K562 (cell line): ENCODE data around the gene ATXN3L. TPM values are rescaled to one million over a fixed set of nuclear protein-coding genes. Genes with fewer than 3 reads are reported as not detected.

ENCODE experiments used
- ATAC-seq: fragments of 200-7000 bp; cut with Tn5 transposase; 3 replicates; pipeline ENCODE4 v1.9.1; 2020; ENCODE audit warnings: moderate library complexity
- BruUV-seq: library from RNA; stranded (reverse); fragments of 400-500 nt; replicated peaks from 2 replicates; lab custom pipeline; 2021; lab: Mats Ljungman, UMichigan
- CTCF ChIA-PET: fragments of 300-600 bp; formaldehyde crosslinking; extraction: SDS; loops from one replicate; lab custom pipeline; 2021; ENCODE audit warnings: low intra/inter-chr PET ratio; lab: Yijun Ruan, JAX
- POLR2A ChIA-PET: fragments of 300-600, 350-650 bp; sonication (Branson Sonifier 250); formaldehyde crosslinking; extraction: SDS; loops from one replicate; lab custom pipeline; 2021; ENCODE audit warnings: antibody characterized with exemption, inconsistent platforms; lab: Yijun Ruan, JAX
- DNase-seq, 4 experiments: peaks; one replicate each; pipeline versions ENCODE4 v3.0.0 to v3.0.0-alpha.2; 2011 to 2018; ENCODE audit warnings: low spot score in 3 of 4, mixed read lengths in 3 of 4; ENCODE audit errors: extremely low read depth in 1 of 4
- FAIRE-seq: peaks from 2 replicates; lab custom pipeline; 2011; peaks lifted over from hg19 to GRCh38; lab: Jason Lieb, UNC
- H2AFZ ChIP-seq: 2 replicates; pipeline ENCODE4 v1.6.0; 2011; ENCODE audit warnings: low read depth, low read length, control low read depth, inconsistent platforms
- H3K27ac ChIP-seq: fragments of 200-600 bp; 3 replicates; pipeline ENCODE4 v1.8.0; 2011; ENCODE audit warnings: low read depth, mild to moderate bottlenecking, control low read depth, inconsistent platforms, low read length, moderate library complexity, mixed read lengths; ENCODE audit errors: extremely low read depth
- H3K27me3 ChIP-seq, 2 experiments: fragments of 300-600 bp in 1 of 2; 2 replicates in 1 of 2; 3 replicates in 1 of 2; pipeline versions ENCODE4 v1.6.0 to v1.8.0; 2011; ENCODE audit warnings: inconsistent platforms in 2 of 2, low read length in 2 of 2, mild to moderate bottlenecking in 1 of 2, mixed read lengths in 1 of 2, moderate library complexity in 1 of 2; ENCODE audit not compliant: control insufficient read depth in 2 of 2, insufficient read depth in 2 of 2
- H3K36me3 ChIP-seq: fragments of 300-600 bp; 3 replicates; pipeline ENCODE4 v1.8.0; 2011; ENCODE audit warnings: mild to moderate bottlenecking, low read length, inconsistent platforms; ENCODE audit not compliant: control insufficient read depth, insufficient read depth
- H3K4me1 ChIP-seq, 2 experiments: fragments of 200-600 bp in 1 of 2; replicated peaks in 1 of 2; 2 replicates in 1 of 2; 3 replicates in 1 of 2; pipeline versions ENCODE4 v1.5.1 to v1.8.0; 2011; ENCODE audit warnings: inconsistent platforms in 2 of 2, low read length in 2 of 2, mild to moderate bottlenecking in 1 of 2, mixed read lengths in 1 of 2, moderate library complexity in 1 of 2; ENCODE audit not compliant: control insufficient read depth in 2 of 2, insufficient read depth in 2 of 2
- H3K4me2 ChIP-seq: 2 replicates; pipeline ENCODE4 v1.6.1; 2011; ENCODE audit warnings: low read length, control low read depth, inconsistent platforms, mixed read lengths; ENCODE audit not compliant: insufficient read depth
- H3K4me3 ChIP-seq: fragments of 200-600 bp; sonication (generic), shearing (Covaris generic); 2 replicates; pipeline ENCODE4 v1.5.1; 2016; ENCODE audit warnings: control low read depth, inconsistent platforms
- H3K79me2 ChIP-seq: fragments of 200-600 bp; 3 replicates; pipeline ENCODE4 v1.8.0; 2011; ENCODE audit warnings: low read length, inconsistent platforms; ENCODE audit not compliant: control insufficient read depth, insufficient read depth
- H3K9ac ChIP-seq, 2 experiments: 2 replicates each; pipeline versions ENCODE4 v1.6.0 to v1.6.1; 2011; ENCODE audit warnings: low read depth in 2 of 2, low read length in 2 of 2, control low read depth in 1 of 2, inconsistent platforms in 1 of 2, mild to moderate bottlenecking in 1 of 2, mixed read lengths in 1 of 2; ENCODE audit not compliant: insufficient read depth in 1 of 2
- H3K9me1 ChIP-seq: one replicate; pipeline ENCODE4 v1.6.0; 2011; ENCODE audit warnings: inconsistent platforms, mild to moderate bottlenecking, low read length, moderate library complexity; ENCODE audit not compliant: control insufficient read depth, insufficient read depth
- H3K9me3 ChIP-seq: replicated peaks from 2 replicates; pipeline ENCODE4 v1.5.1; 2011; ENCODE audit warnings: low read depth, low read length, inconsistent platforms; ENCODE audit not compliant: control insufficient read depth, insufficient read depth
- H4K20me1 ChIP-seq: replicated peaks from 2 replicates; pipeline ENCODE4 v1.6.1; 2011; ENCODE audit warnings: low read length, inconsistent platforms, mixed read lengths; ENCODE audit not compliant: control insufficient read depth, insufficient read depth
- CCAR2 ChIP-seq: fragments of 200-400 bp; formaldehyde crosslinking; IDR thresholded peaks from 2 replicates; pipeline ENCODE4 v1.6.1; 2017; ENCODE audit warnings: mild to moderate bottlenecking, low read depth, low read length
- E2F3 ChIP-seq: fragments of 250-450 bp; sonication (Bioruptor Pico); IDR thresholded peaks from 2 replicates; pipeline ENCODE4 v1.4.0; 2020; ENCODE audit warnings: mild to moderate bottlenecking
- ELF1 ChIP-seq: fragments of 200-800 bp; sonication (Bioruptor generic); IDR thresholded peaks from 2 replicates; pipeline ENCODE4 v1.6.1; 2016; ENCODE audit warnings: missing genetic modification characterization, missing compliant biosample characterization
- GTF2E2 ChIP-seq: fragments of 200-800 bp; sonication (Bioruptor generic); IDR thresholded peaks from 2 replicates; pipeline ENCODE4 v1.6.1; 2016; ENCODE audit warnings: missing genetic modification characterization, missing compliant biosample characterization
- NCOA4 ChIP-seq: fragments of 450-650 bp; IDR thresholded peaks from 2 replicates; pipeline ENCODE4 v1.6.1; 2018; ENCODE audit warnings: mild to moderate bottlenecking; ENCODE audit not compliant: partially characterized antibody
- NRF1 ChIP-seq, 2 experiments: fragments of 450-650 bp; IDR thresholded peaks in 1 of 2; conservative IDR thresholded peaks in 1 of 2; 2 replicates each; pipeline ENCODE4 v1.6.1; 2014; ENCODE audit warnings: mild to moderate bottlenecking in 2 of 2
- NUFIP1 ChIP-seq: fragments of 450-650 bp; IDR thresholded peaks from 2 replicates; pipeline ENCODE4 v1.6.1; 2018; ENCODE audit not compliant: partially characterized antibody
- TAF15 ChIP-seq: fragments of 200-400 bp; formaldehyde crosslinking; IDR thresholded peaks from 2 replicates; pipeline ENCODE4 v1.6.1; 2017; ENCODE audit warnings: mild to moderate bottlenecking, low read depth, low read length, moderate library complexity
- ZNF282 ChIP-seq: sonication (generic); formaldehyde crosslinking; IDR thresholded peaks from 2 replicates; pipeline ENCODE4 v1.8.1; 2023; ENCODE audit warnings: missing genetic modification reagents
- ZNF316 ChIP-seq: fragments of 450-650 bp; IDR thresholded peaks from 2 replicates; pipeline ENCODE4 v1.6.1; 2016
- ZNF764 ChIP-seq: fragments of 250-450 bp; sonication (Bioruptor Pico); IDR thresholded peaks from 2 replicates; pipeline ENCODE4 v1.4.0; 2020; ENCODE audit warnings: low read depth, mild to moderate bottlenecking, moderate library complexity
- WGBS: fragments of 100-300 bp; shearing (Covaris generic); methylation state at CpG from one replicate; pipeline ENCODE4 v1.1.6; 2016; ENCODE audit warnings: low coverage, mixed read lengths; ENCODE audit not compliant: insufficient coverage; ENCODE audit errors: missing lambda C conversion rate; 5-methylcytosine and 5-hydroxymethylcytosine counted together
- in situ Hi-C: fragments of 300-500 bp; cut with MboI; formaldehyde crosslinking; loops from 4 replicates; pipeline ENCODE4 v1.15.0; 2018; ENCODE audit warnings: inconsistent platforms, mixed read lengths
- intact Hi-C: fragments of 100-400 bp; cut with micrococcal nuclease; formaldehyde crosslinking; loops from 2 replicates; pipeline ENCODE4 v1.14.2; 2022
- polyA plus RNA-seq, 8 experiments: library from polyadenylated mRNA; depleted of rRNA in 4 of 8; stranded (reverse) in 5 of 8; unstranded in 3 of 8; fragments of >200 nt; fragmentation: Nextera tagmentation in 2 of 8; fragmentation: Illumina TruSeq in 1 of 8; extraction: Ambion mirVana in 2 of 8; extraction: Trizol in 1 of 8; gene quantifications; 2 replicates each; pipeline versions ENCODE4 v1.2.1 to v1.2.3, GENCODE V29; 2011 to 2014; ENCODE audit warnings: inconsistent platforms in 1 of 8, missing spikeins in 1 of 8
- total RNA-seq, 7 experiments: library from RNA; depleted of rRNA in 6 of 7; stranded (reverse); fragments of >200 nt in 6 of 7; fragmentation: Illumina TruSeq in 2 of 7; extraction: Trizol in 2 of 7; gene quantifications; 2 replicates each; pipeline versions ENCODE4 v1.2.1 to v1.2.3, GENCODE V29; 2011 to 2021; ENCODE audit warnings: low replicate concordance in 1 of 7
- TF ChIP-seq, protein P1 (sequence below): fragments of 250-450 bp; sonication (Bioruptor Pico); IDR thresholded peaks from 2 replicates; pipeline ENCODE4 v1.6.1; 2021; ENCODE audit warnings: mild to moderate bottlenecking
- TF ChIP-seq, protein P2 (sequence below): fragments of 450-650 bp; formaldehyde crosslinking; IDR thresholded peaks from 2 replicates; pipeline ENCODE4 v1.4.0; 2022; ENCODE audit warnings: mild to moderate bottlenecking, moderate library complexity
- TF ChIP-seq, protein P3 (sequence below): fragments of 200-800 bp; sonication (Bioruptor generic); IDR thresholded peaks from 2 replicates; pipeline ENCODE4 v1.6.1; 2017; ENCODE audit warnings: missing genetic modification characterization, missing compliant biosample characterization
- TF ChIP-seq, protein P4 (sequence below): sonication (generic); formaldehyde crosslinking; IDR thresholded peaks from 2 replicates; pipeline ENCODE4 v1.8.1; 2023; ENCODE audit warnings: mild to moderate bottlenecking, missing genetic modification reagents
- TF ChIP-seq, protein P5 (sequence below): fragments of 450-650 bp; formaldehyde crosslinking; IDR thresholded peaks from 2 replicates; pipeline ENCODE4 v1.4.0; 2020; ENCODE audit warnings: mild to moderate bottlenecking

ATXN3L gene
- total and polyA plus RNA-seq, 9 of the 15 experiments (the other 6 are each of a cell fraction or from before 2014, with no cell fraction given) = 0.04 to 0.31 TPM; not detected in 7

DNA sequence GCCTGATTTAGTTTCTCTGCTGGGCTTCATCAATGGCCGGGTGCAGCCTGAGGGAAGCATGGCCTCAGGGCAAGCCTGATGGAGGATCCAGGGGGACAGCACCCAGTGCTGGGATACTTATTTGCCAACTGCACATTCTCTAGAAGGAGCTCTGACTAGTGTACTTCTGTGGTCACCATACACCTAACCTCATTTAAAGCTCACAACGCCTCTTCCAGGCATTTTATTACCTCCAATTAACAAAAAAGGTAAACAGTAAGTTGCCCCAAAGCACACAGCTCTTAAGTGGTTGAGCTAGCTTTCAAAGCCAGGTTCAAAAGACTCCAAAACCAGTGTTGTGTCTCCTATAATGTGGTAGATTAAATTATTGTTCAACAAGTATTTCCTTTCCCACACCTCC, 26.8 kb upstream of the ATXN3L start:
- H3K9me3 ChIP-seq = no peaks in the 10 kb centered on the region
- H4K20me1 ChIP-seq = no peaks in the 10 kb centered on the region
- in situ Hi-C loops (no loop called here), intact Hi-C loops (no loop called here)
- TF ChIP-seq ZNF282 (CRISPR knock-in tag) = no peak
- TF ChIP-seq, protein P1, sequence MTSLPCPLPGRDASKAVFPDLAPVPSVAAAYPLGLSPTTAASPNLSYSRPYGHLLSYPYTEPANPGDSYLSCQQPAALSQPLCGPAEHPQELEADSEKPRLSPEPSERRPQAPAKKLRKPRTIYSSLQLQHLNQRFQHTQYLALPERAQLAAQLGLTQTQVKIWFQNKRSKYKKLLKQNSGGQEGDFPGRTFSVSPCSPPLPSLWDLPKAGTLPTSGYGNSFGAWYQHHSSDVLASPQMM = no peak
- TF ChIP-seq, protein P2, sequence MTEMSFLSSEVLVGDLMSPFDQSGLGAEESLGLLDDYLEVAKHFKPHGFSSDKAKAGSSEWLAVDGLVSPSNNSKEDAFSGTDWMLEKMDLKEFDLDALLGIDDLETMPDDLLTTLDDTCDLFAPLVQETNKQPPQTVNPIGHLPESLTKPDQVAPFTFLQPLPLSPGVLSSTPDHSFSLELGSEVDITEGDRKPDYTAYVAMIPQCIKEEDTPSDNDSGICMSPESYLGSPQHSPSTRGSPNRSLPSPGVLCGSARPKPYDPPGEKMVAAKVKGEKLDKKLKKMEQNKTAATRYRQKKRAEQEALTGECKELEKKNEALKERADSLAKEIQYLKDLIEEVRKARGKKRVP (CRISPR knock-in tag) = no peak
- TF ChIP-seq ZNF764 (CRISPR knock-in tag) = no peak
- TF ChIP-seq, protein P3, sequence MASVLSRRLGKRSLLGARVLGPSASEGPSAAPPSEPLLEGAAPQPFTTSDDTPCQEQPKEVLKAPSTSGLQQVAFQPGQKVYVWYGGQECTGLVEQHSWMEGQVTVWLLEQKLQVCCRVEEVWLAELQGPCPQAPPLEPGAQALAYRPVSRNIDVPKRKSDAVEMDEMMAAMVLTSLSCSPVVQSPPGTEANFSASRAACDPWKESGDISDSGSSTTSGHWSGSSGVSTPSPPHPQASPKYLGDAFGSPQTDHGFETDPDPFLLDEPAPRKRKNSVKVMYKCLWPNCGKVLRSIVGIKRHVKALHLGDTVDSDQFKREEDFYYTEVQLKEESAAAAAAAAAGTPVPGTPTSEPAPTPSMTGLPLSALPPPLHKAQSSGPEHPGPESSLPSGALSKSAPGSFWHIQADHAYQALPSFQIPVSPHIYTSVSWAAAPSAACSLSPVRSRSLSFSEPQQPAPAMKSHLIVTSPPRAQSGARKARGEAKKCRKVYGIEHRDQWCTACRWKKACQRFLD (CRISPR knock-in tag) = no peak
- TF ChIP-seq GTF2E2 (tag) = no peak
- TF ChIP-seq TAF15 = no peak
- no peak for TF ChIP-seq ZNF316
- no peak for TF ChIP-seq NCOA4
- TF ChIP-seq, protein P4, sequence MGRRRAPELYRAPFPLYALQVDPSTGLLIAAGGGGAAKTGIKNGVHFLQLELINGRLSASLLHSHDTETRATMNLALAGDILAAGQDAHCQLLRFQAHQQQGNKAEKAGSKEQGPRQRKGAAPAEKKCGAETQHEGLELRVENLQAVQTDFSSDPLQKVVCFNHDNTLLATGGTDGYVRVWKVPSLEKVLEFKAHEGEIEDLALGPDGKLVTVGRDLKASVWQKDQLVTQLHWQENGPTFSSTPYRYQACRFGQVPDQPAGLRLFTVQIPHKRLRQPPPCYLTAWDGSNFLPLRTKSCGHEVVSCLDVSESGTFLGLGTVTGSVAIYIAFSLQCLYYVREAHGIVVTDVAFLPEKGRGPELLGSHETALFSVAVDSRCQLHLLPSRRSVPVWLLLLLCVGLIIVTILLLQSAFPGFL (CRISPR knock-in tag) = no peak
- TF ChIP-seq NRF1 (conservative IDR thresholded peaks at IDR 0.05 in 1 of 2, IDR thresholded peaks at IDR 0.05 in 1 of 2) = no peak
- TF ChIP-seq E2F3 (CRISPR knock-in tag) = no peak
- TF ChIP-seq ELF1 (tag) = no peak
- TF ChIP-seq NUFIP1 = no peak
- TF ChIP-seq, protein P5, sequence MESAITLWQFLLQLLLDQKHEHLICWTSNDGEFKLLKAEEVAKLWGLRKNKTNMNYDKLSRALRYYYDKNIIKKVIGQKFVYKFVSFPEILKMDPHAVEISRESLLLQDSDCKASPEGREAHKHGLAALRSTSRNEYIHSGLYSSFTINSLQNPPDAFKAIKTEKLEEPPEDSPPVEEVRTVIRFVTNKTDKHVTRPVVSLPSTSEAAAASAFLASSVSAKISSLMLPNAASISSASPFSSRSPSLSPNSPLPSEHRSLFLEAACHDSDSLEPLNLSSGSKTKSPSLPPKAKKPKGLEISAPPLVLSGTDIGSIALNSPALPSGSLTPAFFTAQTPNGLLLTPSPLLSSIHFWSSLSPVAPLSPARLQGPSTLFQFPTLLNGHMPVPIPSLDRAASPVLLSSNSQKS = no peak
- no peak for TF ChIP-seq CCAR2
- ATAC-seq = no peak; the same call in 2 of the 3 replicates
- ChIA-PET POLR2A (interaction anchor here (0.6 to 1.4 kb wide), 2 partner anchors 10 to 31 kb away, joined by 3 to 4 read pairs; no protein-coding TSS in a partner anchor), CTCF (interaction anchor here (0.6 kb wide), 1 partner anchor 117 kb away, joined by 3 read pairs; no protein-coding TSS in a partner anchor)
- no peak for DNase-seq
- FAIRE-seq = no peak
- H3K4me3 ChIP-seq = no peak overlapping the region
- BruUV-seq = no TSS peak
- H3K4me2 ChIP-seq = no peak overlapping the region
- H3K4me1 ChIP-seq = no peaks in the 10 kb centered on the region
- no peak overlapping the region for H2AFZ ChIP-seq
- no peaks in the 10 kb centered on the region for H3K9me1 ChIP-seq
- H3K36me3 ChIP-seq = peaks cover 51% of the 10 kb centered on the region; the same call in 2 of the 3 replicates
- no peak overlapping the region for H3K27ac ChIP-seq
- H3K27me3 ChIP-seq = no peaks in the 10 kb centered on the region
- WGBS = 54% methylated on average over 2 of the region's 2 CpGs
- H3K9ac ChIP-seq = no peak overlapping the region
- no peaks in the 10 kb centered on the region for H3K79me2 ChIP-seq
